Naive thymus-derived CD8-positive, alpha-beta T cell (primary cell): ENCODE data around the gene AFAP1. TPM values are rescaled to one million over a fixed set of nuclear protein-coding genes. Genes with fewer than 3 reads are reported as not detected.

Source experiments
- ATAC-seq, 2 donors: fragments of 150-1000 bp; cut with Tn5 transposase in 1 of 2; sonication (Bioruptor Pico), chemical (Tn5 transposase) in 1 of 2; 1 replicate in 1 of 2; 2 replicates in 1 of 2; pipeline ENCODE4 v1.10.0; 2021; ENCODE audit warnings: mild to moderate bottlenecking in 2 of 2, moderate library complexity in 2 of 2
- POLR2A ChIA-PET: fragments of 350-600 bp; sonication (Branson Sonifier 250); formaldehyde crosslinking; loops from one replicate; lab custom pipeline; 2021; ENCODE audit warnings: antibody characterized with exemption; lab: Charles Lee
- DNase-seq, 10 donors: peaks; one replicate each; pipeline versions ENCODE4 v3.0.0 to v3.0.0-alpha.2; 2020 to 2022
- H3K27ac Mint-ChIP-seq, 10 donors: one replicate each; pipeline ENCODE4 v1.8.0; 2020 to 2022; ENCODE audit warnings: mild to moderate bottlenecking in 10 of 10, mixed read lengths in 10 of 10, moderate library complexity in 4 of 10, inconsistent platforms in 1 of 10
- H3K27me3 Mint-ChIP-seq, 5 donors: one replicate each; pipeline ENCODE4 v1.8.0; 2021 to 2022; ENCODE audit warnings: mixed read lengths in 5 of 5
- H3K36me3 Mint-ChIP-seq, 3 donors: one replicate each; pipeline ENCODE4 v1.8.0; 2020 to 2022; ENCODE audit warnings: mixed read lengths in 3 of 3, mild to moderate bottlenecking in 2 of 3, inconsistent platforms in 1 of 3
- H3K4me1 Mint-ChIP-seq, 4 donors: one replicate each; pipeline ENCODE4 v1.8.0; 2021 to 2022; ENCODE audit warnings: mixed read lengths in 4 of 4
- H3K4me3 Mint-ChIP-seq, 10 donors: one replicate each; pipeline ENCODE4 v1.8.0; 2020 to 2022; ENCODE audit warnings: mild to moderate bottlenecking in 10 of 10, mixed read lengths in 10 of 10, moderate library complexity in 6 of 10, inconsistent platforms in 1 of 10
- H3K9me3 Mint-ChIP-seq, 9 donors: one replicate each; pipeline ENCODE4 v1.8.0; 2020 to 2022; ENCODE audit warnings: mixed read lengths in 9 of 9, mild to moderate bottlenecking in 3 of 9, inconsistent platforms in 1 of 9, moderate library complexity in 1 of 9
- polyA plus RNA-seq, 3 donors: library from polyadenylated mRNA; unstranded; fragments of 300-500 nt; fragmentation: Illumina TruSeq; gene quantifications; one replicate each; pipeline ENCODE4 v1.2.3, GENCODE V29; 2021
- total RNA-seq, 8 experiments: library from RNA in 2 of 8; stranded (reverse) in 2 of 8; gene quantifications; one replicate each; pipeline ENCODE4 v1.2.3 and lab custom pipeline; 2021 to 2026

The AFAP1 gene
- total and polyA plus RNA-seq, 5 experiments from 2014 or later, result 0.90 to 7.6 (median 3.3) TPM

GRCh38 chr4:7798178-7798995 lies 141.3 kb downstream of the AFAP1 start:
- POLR2A ChIA-PET, result no interaction called here
- H3K36me3 Mint-ChIP-seq, result peaks cover 0 to 55% (median 27%) of the 10 kb centered on the region in 3 donors
- H3K4me3 Mint-ChIP-seq, result no peak overlapping the region
- H3K27me3 Mint-ChIP-seq, result no peaks in the 10 kb centered on the region
- peaks cover 5 to 6% (median 5%) of the 10 kb centered on the region in 4 donors for H3K4me1 Mint-ChIP-seq
- ATAC-seq (no peak), DNase-seq (no peak)
- H3K9me3 Mint-ChIP-seq, result no peaks in the 10 kb centered on the region
- no peak overlapping the region for H3K27ac Mint-ChIP-seq

- DNase-seq (no peak), ATAC-seq (no peak)
- Mint-ChIP-seq H3K27me3 (no peaks in the 10 kb centered on the region), H3K4me3 (no peak overlapping the region), H3K4me1 (peaks cover 5 to 6% (median 5%) of the 10 kb centered on the region in 4 donors), H3K27ac (no peak overlapping the region), H3K36me3 (peaks cover 0 to 64% (median 31%) of the 10 kb centered on the region in 3 donors), H3K9me3 (no peaks in the 10 kb centered on the region)
- POLR2A ChIA-PET, result no interaction called here
Observed at GRCh38 chr4:7797330-7797729, 142.3 kb downstream of the AFAP1 start.

GRCh38 chr4:7795983-7796382 lies 143.7 kb downstream of the AFAP1 start:
- Mint-ChIP-seq H3K36me3 (peaks cover 0 to 74% (median 36%) of the 10 kb centered on the region in 3 donors), H3K4me1 (no peaks in the 10 kb centered on the region), H3K9me3 (no peaks in the 10 kb centered on the region), H3K4me3 (no peak overlapping the region), H3K27me3 (no peaks in the 10 kb centered on the region), H3K27ac (no peak overlapping the region)
- POLR2A ChIA-PET, result interaction anchor here (0.7 kb wide), 2 partner anchors 183 to 259 kb away, joined by 3 read pairs; no protein-coding TSS in a partner anchor
- DNase-seq (no peak), ATAC-seq (no peak)

- Mint-ChIP-seq H3K4me1 (peaks cover 0 to 1% (median 0%) of the 10 kb centered on the region in 4 donors), H3K36me3 (peaks cover 0 to 54% (median 24%) of the 10 kb centered on the region in 3 donors), H3K9me3 (no peaks in the 10 kb centered on the region), H3K4me3 (no peak overlapping the region), H3K27me3 (no peaks in the 10 kb centered on the region), H3K27ac (no peak overlapping the region)
- POLR2A ChIA-PET, result no interaction called here
- DNase-seq (no peak), ATAC-seq (no peak)
Observed at GRCh38 chr4:7793186-7793585, 146.5 kb downstream of the AFAP1 start.

- Mint-ChIP-seq H3K4me3 (no peak overlapping the region), H3K27ac (no peak overlapping the region), H3K9me3 (no peaks in the 10 kb centered on the region), H3K27me3 (no peaks in the 10 kb centered on the region), H3K36me3 (peaks cover 0 to 51% (median 24%) of the 10 kb centered on the region in 3 donors), H3K4me1 (peaks cover 0 to 1% (median 0%) of the 10 kb centered on the region in 4 donors)
- POLR2A ChIA-PET, result no interaction called here
- ATAC-seq, result no peak
- no peak for DNase-seq
Observed at GRCh38 chr4:7792616-7793015, 147.0 kb downstream of the AFAP1 start.

- peaks cover 0 to 45% (median 20%) of the 10 kb centered on the region in 3 donors for H3K36me3 Mint-ChIP-seq
- peak overlapping the region in 1 of 10 donors; percentile 29 for H3K27ac Mint-ChIP-seq
- DNase-seq (no peak), ATAC-seq (no peak)
- H3K9me3 Mint-ChIP-seq, result no peaks in the 10 kb centered on the region
- POLR2A ChIA-PET, result no interaction called here
- no peak overlapping the region for H3K4me3 Mint-ChIP-seq
- H3K27me3 Mint-ChIP-seq, result no peaks in the 10 kb centered on the region
- H3K4me1 Mint-ChIP-seq, result peaks cover 0 to 1% (median 0%) of the 10 kb centered on the region in 4 donors
Observed at GRCh38 chr4:7790999-7791398, 148.7 kb downstream of the AFAP1 start.

- POLR2A ChIA-PET, result no interaction called here
- DNase-seq, result no peak
- H3K4me1 Mint-ChIP-seq, result peaks cover 0 to 1% (median 0%) of the 10 kb centered on the region in 4 donors
- no peak for ATAC-seq
- no peaks in the 10 kb centered on the region for H3K27me3 Mint-ChIP-seq
- H3K9me3 Mint-ChIP-seq, result no peaks in the 10 kb centered on the region
- H3K27ac Mint-ChIP-seq, result no peak overlapping the region
- peaks cover 0 to 50% (median 21%) of the 10 kb centered on the region in 3 donors for H3K36me3 Mint-ChIP-seq
- no peak overlapping the region for H3K4me3 Mint-ChIP-seq
Observed at GRCh38 chr4:7790023-7790422, 149.6 kb downstream of the AFAP1 start.

GRCh38 chr4:7788694-7789425 lies 150.8 kb downstream of the AFAP1 start:
- POLR2A ChIA-PET, result no interaction called here
- H3K9me3 Mint-ChIP-seq, result no peaks in the 10 kb centered on the region
- H3K27ac Mint-ChIP-seq, result peak overlapping the region in 1 of 10 donors; percentile 78
- peaks cover 0 to 58% (median 21%) of the 10 kb centered on the region in 3 donors for H3K36me3 Mint-ChIP-seq
- no peak for DNase-seq
- no peaks in the 10 kb centered on the region for H3K27me3 Mint-ChIP-seq
- ATAC-seq, result no peak
- H3K4me3 Mint-ChIP-seq, result no peak overlapping the region
- H3K4me1 Mint-ChIP-seq, result peaks cover 0 to 1% (median 0%) of the 10 kb centered on the region in 4 donors

- H3K4me3 Mint-ChIP-seq, result no peak overlapping the region
- ATAC-seq (no peak), DNase-seq (no peak)
- peaks cover 0 to 1% (median 0%) of the 10 kb centered on the region in 4 donors for H3K4me1 Mint-ChIP-seq
- no peak overlapping the region for H3K27ac Mint-ChIP-seq
- no peaks in the 10 kb centered on the region for H3K27me3 Mint-ChIP-seq
- no peaks in the 10 kb centered on the region for H3K9me3 Mint-ChIP-seq
- peaks cover 0 to 56% (median 15%) of the 10 kb centered on the region in 3 donors for H3K36me3 Mint-ChIP-seq
- POLR2A ChIA-PET, result no interaction called here
Observed at GRCh38 chr4:7788193-7788592, 151.5 kb downstream of the AFAP1 start.

- H3K27me3 Mint-ChIP-seq, result no peaks in the 10 kb centered on the region
- H3K36me3 Mint-ChIP-seq, result peaks cover 0 to 55% (median 13%) of the 10 kb centered on the region in 3 donors
- H3K27ac Mint-ChIP-seq, result no peak overlapping the region
- POLR2A ChIA-PET, result no interaction called here
- no peak overlapping the region for H3K4me3 Mint-ChIP-seq
- peaks cover 0 to 1% (median under 1%) of the 10 kb centered on the region in 4 donors for H3K4me1 Mint-ChIP-seq
- H3K9me3 Mint-ChIP-seq, result no peaks in the 10 kb centered on the region
- DNase-seq, result no peak
- no peak for ATAC-seq
Observed at GRCh38 chr4:7787681-7788141, 151.9 kb downstream of the AFAP1 start.

- DNase-seq (no peak), ATAC-seq (no peak)
- H3K27ac Mint-ChIP-seq, result no peak overlapping the region
- POLR2A ChIA-PET, result no interaction called here
- no peaks in the 10 kb centered on the region for H3K9me3 Mint-ChIP-seq
- peaks cover 0 to 50% (median 10%) of the 10 kb centered on the region in 3 donors for H3K36me3 Mint-ChIP-seq
- H3K4me3 Mint-ChIP-seq, result no peak overlapping the region
- H3K4me1 Mint-ChIP-seq, result peaks cover 0 to 8% (median 2%) of the 10 kb centered on the region in 4 donors
- H3K27me3 Mint-ChIP-seq, result no peaks in the 10 kb centered on the region
Observed at GRCh38 chr4:7787067-7787466, 152.6 kb downstream of the AFAP1 start.

GRCh38 chr4:7786517-7786916 lies 153.1 kb downstream of the AFAP1 start:
- no peaks in the 10 kb centered on the region for H3K9me3 Mint-ChIP-seq
- H3K4me3 Mint-ChIP-seq, result no peak overlapping the region
- no peaks in the 10 kb centered on the region for H3K27me3 Mint-ChIP-seq
- no peak overlapping the region for H3K27ac Mint-ChIP-seq
- POLR2A ChIA-PET, result no interaction called here
- H3K36me3 Mint-ChIP-seq, result peaks cover 0 to 46% (median 8%) of the 10 kb centered on the region in 3 donors
- ATAC-seq (no peak), DNase-seq (no peak)
- H3K4me1 Mint-ChIP-seq, result peaks cover 1 to 13% (median 6%) of the 10 kb centered on the region in 4 donors

- Mint-ChIP-seq H3K36me3 (peaks cover 0 to 45% (median 8%) of the 10 kb centered on the region in 3 donors), H3K4me3 (no peak overlapping the region), H3K27me3 (no peaks in the 10 kb centered on the region), H3K27ac (no peak overlapping the region), H3K4me1 (peaks cover 6 to 18% (median 10%) of the 10 kb centered on the region in 4 donors), H3K9me3 (no peaks in the 10 kb centered on the region)
- ATAC-seq (no peak), DNase-seq (no peak)
- POLR2A ChIA-PET, result no interaction called here
Observed at GRCh38 chr4:7786040-7786439, 153.6 kb downstream of the AFAP1 start.
